ENCODE data around the gene MVB12A. TPM values are rescaled to one million over a fixed set of nuclear protein-coding genes. Genes with fewer than 3 reads are reported as not detected.

Gene MVB12A
- polyA plus RNA-seq, 2 of the 4 experiments (the other 2 are of a cell fraction): 19.1 to 30.2 TPM

GRCh38 chr19:17467471-17468301 lies 47.8 kb downstream of the MVB12A start:
- POLR2A ChIA-PET: no interaction called here
- H3K9me3 ChIP-seq: no peaks in the 10 kb centered on the region
- CTCF ChIA-PET: interaction anchor here (0.8 to 2.6 kb wide), 8 partner anchors 13 to 307 kb away, joined by 3 to 13 read pairs (median 4); partner anchors contain the start of gene TMEM221
- H3K4me3 ChIP-seq: no peak overlapping the region
- H3K27ac ChIP-seq: peak overlapping the region; percentile 9 to 66; a peak in 4 of 6 replicates
- peak overlapping the region; percentile 32; the same call in 2 of the 3 replicates for H3K4me2 ChIP-seq
- ATAC-seq (no peak), DNase-seq (ENCODE audit: low read depth in 1 of 2, low spot score in 1 of 2) (no peak), FAIRE-seq (no peak)
- TF ChIP-seq TFCP2L1 (CRISPR knock-in tag; IDR thresholded peaks at IDR 0.05) (no peak), PHF8 (IDR thresholded peaks at IDR 0.05; ENCODE audit: borderline replicate concordance, low read depth) (no peak), RAD21 (conservative IDR thresholded peaks at IDR 0.05 in 1 of 2, IDR thresholded peaks at IDR 0.05 in 1 of 2) (no peak)
- TF ChIP-seq, protein P1, sequence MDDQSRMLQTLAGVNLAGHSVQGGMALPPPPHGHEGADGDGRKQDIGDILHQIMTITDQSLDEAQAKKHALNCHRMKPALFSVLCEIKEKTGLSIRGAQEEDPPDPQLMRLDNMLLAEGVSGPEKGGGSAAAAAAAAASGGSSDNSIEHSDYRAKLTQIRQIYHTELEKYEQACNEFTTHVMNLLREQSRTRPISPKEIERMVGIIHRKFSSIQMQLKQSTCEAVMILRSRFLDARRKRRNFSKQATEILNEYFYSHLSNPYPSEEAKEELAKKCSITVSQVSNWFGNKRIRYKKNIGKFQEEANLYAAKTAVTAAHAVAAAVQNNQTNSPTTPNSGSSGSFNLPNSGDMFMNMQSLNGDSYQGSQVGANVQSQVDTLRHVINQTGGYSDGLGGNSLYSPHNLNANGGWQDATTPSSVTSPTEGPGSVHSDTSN (IDR thresholded peaks at IDR 0.05): no peak
- WGBS (ENCODE audit: missing lambda C conversion rate): 64% methylated on average over 12 of the region's 12 CpGs
- H3K4me1 ChIP-seq: peaks cover 28% of the 10 kb centered on the region; the same call in 2 of the 3 replicates

DNA sequence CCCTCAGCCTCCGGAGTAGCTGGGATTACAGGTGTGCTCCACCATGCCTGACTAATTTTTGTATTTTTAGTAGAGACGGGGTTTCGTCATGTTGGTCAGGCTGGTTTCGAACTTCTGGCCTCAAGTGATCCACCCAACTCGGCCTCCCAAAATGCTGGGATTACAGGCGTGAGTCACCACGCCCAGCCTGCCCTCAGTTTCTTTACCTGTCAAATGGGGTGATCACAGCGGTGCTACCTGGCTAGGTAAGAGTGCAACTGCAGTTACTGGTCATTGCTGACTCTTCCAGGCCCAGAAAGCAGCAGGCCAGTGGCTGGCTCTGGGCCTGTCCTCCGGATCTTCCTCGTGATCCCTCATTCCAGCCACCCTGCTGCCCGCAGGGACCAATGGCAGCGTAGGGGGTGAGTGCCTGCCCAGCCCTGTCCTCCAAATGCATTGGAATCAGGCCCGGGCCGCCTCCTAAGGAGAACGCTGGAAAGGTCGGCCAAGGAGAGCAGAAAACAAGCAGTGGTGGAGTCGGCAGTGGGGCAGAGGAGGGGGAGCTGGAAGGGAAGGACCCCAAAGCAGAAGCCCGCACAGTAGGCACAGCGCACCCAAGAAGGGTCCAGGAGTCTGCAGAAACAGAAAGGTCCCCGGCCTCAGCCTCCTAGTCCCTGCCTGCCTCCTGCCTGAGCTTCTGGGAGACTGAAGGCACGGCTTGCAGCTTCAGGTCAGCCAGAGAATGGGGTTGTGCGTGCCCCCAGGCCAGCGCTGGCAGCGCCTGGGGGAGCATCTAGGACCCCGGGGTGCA lies 48.6 kb downstream of the MVB12A start:
- Histone ChIP-seq H3K9me3 (no peaks in the 10 kb centered on the region), H3K4me1 (peaks cover 28% of the 10 kb centered on the region; the same call in 2 of the 3 replicates), H3K4me2 (peak overlapping the region; percentile 83), H3K27ac (peak overlapping the region; percentile 84 to 93), H3K4me3 (peak overlapping the region; percentile 74; the same call in 2 of the 3 replicates)
- 84% methylated on average over 20 of the region's 25 CpGs for WGBS (ENCODE audit: missing lambda C conversion rate)
- CTCF ChIA-PET: interaction anchor here (0.6 to 0.8 kb wide), 2 partner anchors 15 to 1408 kb away, joined by 3 read pairs; no protein-coding TSS in a partner anchor
- no peak for TF ChIP-seq CEBPB (IDR thresholded peaks at IDR 0.05)
- TF ChIP-seq, protein P2, sequence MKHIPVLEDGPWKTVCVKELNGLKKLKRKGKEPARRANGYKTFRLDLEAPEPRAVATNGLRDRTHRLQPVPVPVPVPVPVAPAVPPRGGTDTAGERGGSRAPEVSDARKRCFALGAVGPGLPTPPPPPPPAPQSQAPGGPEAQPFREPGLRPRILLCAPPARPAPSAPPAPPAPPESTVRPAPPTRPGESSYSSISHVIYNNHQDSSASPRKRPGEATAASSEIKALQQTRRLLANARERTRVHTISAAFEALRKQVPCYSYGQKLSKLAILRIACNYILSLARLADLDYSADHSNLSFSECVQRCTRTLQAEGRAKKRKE (CRISPR knock-in tag; IDR thresholded peaks at IDR 0.05; ENCODE audit: low read depth): no peak
- TF ChIP-seq, protein P1 (IDR thresholded peaks at IDR 0.05): no peak
- no peak for TF ChIP-seq ZSCAN20 (CRISPR knock-in tag; IDR thresholded peaks at IDR 0.05)
- no peak for TF ChIP-seq SMC3 (IDR thresholded peaks at IDR 0.05)
- TF ChIP-seq GATA3 (IDR thresholded peaks at IDR 0.05; ENCODE audit: borderline replicate concordance): no peak
- TF ChIP-seq, protein P3, sequence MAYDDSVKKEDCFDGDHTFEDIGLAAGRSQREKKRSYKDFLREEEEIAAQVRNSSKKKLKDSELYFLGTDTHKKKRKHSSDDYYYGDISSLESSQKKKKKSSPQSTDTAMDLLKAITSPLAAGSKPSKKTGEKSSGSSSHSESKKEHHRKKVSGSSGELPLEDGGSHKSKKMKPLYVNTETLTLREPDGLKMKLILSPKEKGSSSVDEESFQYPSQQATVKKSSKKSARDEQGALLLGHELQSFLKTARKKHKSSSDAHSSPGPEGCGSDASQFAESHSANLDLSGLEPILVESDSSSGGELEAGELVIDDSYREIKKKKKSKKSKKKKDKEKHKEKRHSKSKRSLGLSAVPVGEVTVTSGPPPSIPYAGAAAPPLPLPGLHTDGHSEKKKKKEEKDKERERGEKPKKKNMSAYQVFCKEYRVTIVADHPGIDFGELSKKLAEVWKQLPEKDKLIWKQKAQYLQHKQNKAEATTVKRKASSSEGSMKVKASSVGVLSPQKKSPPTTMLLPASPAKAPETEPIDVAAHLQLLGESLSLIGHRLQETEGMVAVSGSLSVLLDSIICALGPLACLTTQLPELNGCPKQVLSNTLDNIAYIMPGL (CRISPR knock-in tag; IDR thresholded peaks at IDR 0.05; ENCODE audit: borderline replicate concordance): no peak
- TF ChIP-seq, protein P4, sequence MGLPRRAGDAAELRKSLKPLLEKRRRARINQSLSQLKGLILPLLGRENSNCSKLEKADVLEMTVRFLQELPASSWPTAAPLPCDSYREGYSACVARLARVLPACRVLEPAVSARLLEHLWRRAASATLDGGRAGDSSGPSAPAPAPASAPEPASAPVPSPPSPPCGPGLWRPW (IDR thresholded peaks at IDR 0.05): no peak
- TF ChIP-seq TP53 (CRISPR knock-in tag; IDR thresholded peaks at IDR 0.05): no peak
- TF ChIP-seq ZC3H11A (IDR thresholded peaks at IDR 0.05): no peak
- no peak for TF ChIP-seq MAFK (IDR thresholded peaks at IDR 0.05; ENCODE audit: partially characterized antibody)
- no peak for TF ChIP-seq RARB (CRISPR knock-in tag; IDR thresholded peaks at IDR 0.05)
- no peak for TF ChIP-seq HDAC2 (IDR thresholded peaks at IDR 0.05)
- no peak for TF ChIP-seq BCL3 (IDR thresholded peaks at IDR 0.05)
- no peak for TF ChIP-seq KDM5A (IDR thresholded peaks at IDR 0.05)
- no peak for TF ChIP-seq POLR2AphosphoS2 (conservative IDR thresholded peaks at IDR 0.05; ENCODE audit: low read length)
- TF ChIP-seq ESRRA (IDR thresholded peaks at IDR 0.05; ENCODE audit: borderline replicate concordance, low read length): no peak
- no peak for TF ChIP-seq PHF8 (IDR thresholded peaks at IDR 0.05; ENCODE audit: borderline replicate concordance, low read depth)
- DNase-seq (ENCODE audit: low read depth in 1 of 2, low spot score in 1 of 2) (no peak), FAIRE-seq (no peak), ATAC-seq (no peak)
- POLR2A ChIA-PET: interaction anchor here (0.5 kb wide), 1 partner anchor 125 kb away, joined by 3 read pairs; no protein-coding TSS in a partner anchor
